Fibroblast of peridontal ligament (primary cell): ENCODE measurements around the gene EPS8L1.
"Not testable (repeated sequence)": the region's sequence is repeated elsewhere in the genome, so short reads cannot be mapped to it uniquely, and the experiment has no call there.

Source experiments
- DNase-seq: peaks from one replicate; pipeline ENCODE4 v3.0.0-alpha.2; 2010; ENCODE audit errors: extremely low read depth

Gene EPS8L1

GRCh38 chr19:55075371-55075998 lies at the start of gene EPS8L1:
Gene EPS8L1 (plus strand): TSS chr19:55075869. CDS start chr19:55076445, 576 bp downstream.
- DNase-seq, result no peak

- DNase-seq, result not testable (repeated sequence)
Observed at GRCh38 chr19:55027140-55027471, 48.6 kb upstream of the EPS8L1 start.

- no peak for DNase-seq
Observed at GRCh38 chr19:55027472-55028337, 48.0 kb upstream of the EPS8L1 start.

- DNase-seq, result no peak
Observed at GRCh38 chr19:55028757-55029156, 46.9 kb upstream of the EPS8L1 start.

GRCh38 chr19:55031178-55031577 lies 44.5 kb upstream of the EPS8L1 start:
- DNase-seq, result no peak

- DNase-seq, result no peak
Observed at GRCh38 chr19:55032170-55032800, 43.4 kb upstream of the EPS8L1 start.

- not testable (repeated sequence) for DNase-seq
Observed at GRCh38 chr19:55032976-55033643, 42.6 kb upstream of the EPS8L1 start.

GRCh38 chr19:55034751-55035150 lies 40.9 kb upstream of the EPS8L1 start:
- DNase-seq, result no peak

- DNase-seq, result no peak
Observed at GRCh38 chr19:55036058-55036457, 39.6 kb upstream of the EPS8L1 start.

- not testable (repeated sequence) for DNase-seq
Observed at GRCh38 chr19:55037603-55038002, 38.1 kb upstream of the EPS8L1 start.

GRCh38 chr19:55040654-55041053 lies 35.0 kb upstream of the EPS8L1 start:
- not testable (repeated sequence) for DNase-seq

- no peak for DNase-seq
Observed at GRCh38 chr19:55041244-55041626, 34.4 kb upstream of the EPS8L1 start.

GRCh38 chr19:55041627-55042343 lies 33.9 kb upstream of the EPS8L1 start:
- DNase-seq, result no peak

GRCh38 chr19:55042344-55042678 lies 33.4 kb upstream of the EPS8L1 start:
- DNase-seq, result no peak

- DNase-seq, result no peak
Observed at GRCh38 chr19:55042688-55043087, 33.0 kb upstream of the EPS8L1 start.

GRCh38 chr19:55044286-55044685 lies 31.4 kb upstream of the EPS8L1 start:
- no peak for DNase-seq

GRCh38 chr19:55044771-55045716 lies 30.6 kb upstream of the EPS8L1 start:
- no peak for DNase-seq

- DNase-seq, result no peak
Observed at GRCh38 chr19:55046975-55047622, 28.6 kb upstream of the EPS8L1 start.

- DNase-seq, result no peak
Observed at GRCh38 chr19:55047951-55048350, 27.7 kb upstream of the EPS8L1 start.

- no peak for DNase-seq
Observed at GRCh38 chr19:55048446-55048845, 27.2 kb upstream of the EPS8L1 start.
